Keratinocyte (primary cell): ENCODE results near the gene PAFAH2. TPM values are rescaled to one million over a fixed set of nuclear protein-coding genes. Genes with fewer than 3 reads are reported as not detected.

Experiments
- DNase-seq: peaks from one replicate; pipeline ENCODE4 v3.0.0-alpha.2; 2011; ENCODE audit warnings: low read depth, missing footprints, low spot score
- FAIRE-seq: peaks from 2 replicates; lab custom pipeline; 2011; peaks lifted over from hg19 to GRCh38; lab: Jason Lieb, UNC
- H2AFZ ChIP-seq: 2 replicates; pipeline ENCODE4 v1.6.0; 2012; ENCODE audit warnings: low read length, control low read depth, inconsistent platforms; ENCODE audit not compliant: control insufficient read depth
- H3K27ac ChIP-seq: 2 replicates; pipeline ENCODE4 v1.5.1; 2011; ENCODE audit warnings: low read length; ENCODE audit not compliant: control insufficient read depth, insufficient read depth
- H3K27me3 ChIP-seq: 3 replicates; pipeline ENCODE4 v1.6.0; 2011; ENCODE audit warnings: low read length; ENCODE audit not compliant: control insufficient read depth, insufficient read depth; ENCODE audit errors: extremely low read depth
- H3K36me3 ChIP-seq, 2 experiments: 2 replicates in 1 of 2; 3 replicates in 1 of 2; pipeline ENCODE4 v1.5.1; 2011; ENCODE audit warnings: low read length in 2 of 2, mild to moderate bottlenecking in 1 of 2; ENCODE audit not compliant: control insufficient read depth in 2 of 2, insufficient read depth in 2 of 2; ENCODE audit errors: extremely low read depth in 1 of 2
- H3K4me1 ChIP-seq: 3 replicates; pipeline ENCODE4 v1.5.1; 2011; ENCODE audit warnings: low read length; ENCODE audit not compliant: control insufficient read depth, insufficient read depth; ENCODE audit errors: extremely low read depth
- H3K4me2 ChIP-seq: 3 replicates; pipeline ENCODE4 v1.6.0; 2011; ENCODE audit warnings: low read depth, low read length; ENCODE audit not compliant: control insufficient read depth, insufficient read depth; ENCODE audit errors: extremely low read depth
- H3K4me3 ChIP-seq, 3 experiments: fragments of 200-600 bp in 1 of 3; sonication (generic) in 1 of 3; 2 replicates in 2 of 3; 3 replicates in 1 of 3; pipeline ENCODE4 v1.5.1; 2011 to 2016; ENCODE audit warnings: low read length in 3 of 3, mild to moderate bottlenecking in 3 of 3, control low read depth in 2 of 3, inconsistent platforms in 1 of 3, low read depth in 1 of 3, mixed read lengths in 1 of 3, mixed run types in 1 of 3, moderate library complexity in 1 of 3; ENCODE audit not compliant: control insufficient read depth in 2 of 3, insufficient read depth in 2 of 3; ENCODE audit errors: extremely low read depth in 1 of 3
- H3K79me2 ChIP-seq: 2 replicates; pipeline ENCODE4 v1.6.0; 2012; ENCODE audit warnings: low read length; ENCODE audit not compliant: control insufficient read depth, insufficient read depth
- H3K9ac ChIP-seq: 3 replicates; pipeline ENCODE4 v1.6.0; 2011; ENCODE audit warnings: low read length; ENCODE audit not compliant: control insufficient read depth, insufficient read depth; ENCODE audit errors: extremely low read depth
- H3K9me1 ChIP-seq: 3 replicates; pipeline ENCODE4 v1.6.0; 2011; ENCODE audit warnings: low read length; ENCODE audit not compliant: control insufficient read depth, insufficient read depth; ENCODE audit errors: extremely low read depth
- H3K9me3 ChIP-seq: 2 replicates; pipeline ENCODE4 v1.5.1; 2012; ENCODE audit warnings: low read depth, low read length; ENCODE audit not compliant: control insufficient read depth
- H4K20me1 ChIP-seq: 3 replicates; pipeline ENCODE4 v1.6.0; 2011; ENCODE audit warnings: low read length; ENCODE audit not compliant: control insufficient read depth, insufficient read depth; ENCODE audit errors: extremely low read depth
- CTCF ChIP-seq, 3 experiments: IDR thresholded peaks in 1 of 3; conservative IDR thresholded peaks in 1 of 3; optimal IDR thresholded peaks in 1 of 3; 2 replicates in 2 of 3; 3 replicates in 1 of 3; pipeline versions ENCODE3 to v1.5.1; 2011; ENCODE audit warnings: low read length in 3 of 3, mild to moderate bottlenecking in 3 of 3, moderate library complexity in 2 of 3, control low read depth in 1 of 3, inconsistent platforms in 1 of 3; ENCODE audit not compliant: insufficient read depth in 2 of 3; ENCODE audit errors: extremely low read depth in 1 of 3
- EZH2 ChIP-seq: IDR thresholded peaks from one replicate; pipeline ENCODE4 v1.6.1; 2012; ENCODE audit warnings: inconsistent platforms, mild to moderate bottlenecking, low read length, moderate library complexity
- dilution Hi-C: fragments of 300-500 bp; cut with MboI; formaldehyde crosslinking; loops from one replicate; pipeline ENCODE4 v1.7.0; 2020; ENCODE audit warnings: low sequenced_read_pairs; ENCODE audit not compliant: extremely low pct_ligation_motif_present
- polyA plus RNA-seq, 5 experiments: library from polyadenylated mRNA; depleted of rRNA in 3 of 5; stranded (reverse) in 3 of 5; stranded (forward) in 1 of 5; unstranded in 1 of 5; fragments of >200 nt; gene quantifications; 1 replicate in 1 of 5; 2 replicates in 3 of 5; 3 replicates in 1 of 5; pipeline versions ENCODE4 v1.2.1 to v1.2.3, GENCODE V29; 2011 to 2012; ENCODE audit warnings: missing spikeins in 2 of 5, low read depth in 1 of 5, low replicate concordance in 1 of 5

The PAFAH2 gene
- polyA plus RNA-seq, 1 donor (not counting 4 experiments of a cell fraction or from before 2014, with no cell fraction given) = 15.5 TPM

GRCh38 chr1:26027716-26028489 lies 30.0 kb upstream of the PAFAH2 start:
- Histone ChIP-seq H3K27ac (no peak overlapping the region), H3K9ac (no peak overlapping the region), H3K36me3 (no peaks in the 10 kb centered on the region), H3K79me2 (no peaks in the 10 kb centered on the region), H3K9me3 (no peaks in the 10 kb centered on the region), H3K4me1 (no peaks in the 10 kb centered on the region), H3K27me3 (no peaks in the 10 kb centered on the region), H3K4me3 (no peak overlapping the region), H3K4me2 (no peak overlapping the region), H4K20me1 (no peaks in the 10 kb centered on the region), H3K9me1 (no peaks in the 10 kb centered on the region), H2AFZ (no peak overlapping the region)
- no peak for DNase-seq
- dilution Hi-C loops = no loop called here
- FAIRE-seq = no peak
- TF ChIP-seq CTCF (optimal IDR thresholded peaks at IDR 0.05 in 1 of 3, IDR thresholded peaks at IDR 0.05 in 1 of 3, conservative IDR thresholded peaks at IDR 0.05 in 1 of 3; ENCODE audit: extremely low read depth in 1 of 3, insufficient read depth in 2 of 3, low read length in 3 of 3) (no peak), EZH2 (no peak)

GRCh38 chr1:26025517-26025916 lies 27.7 kb upstream of the PAFAH2 start:
- TF ChIP-seq EZH2 = no peak
- TF ChIP-seq CTCF (optimal IDR thresholded peaks at IDR 0.05 in 1 of 3, IDR thresholded peaks at IDR 0.05 in 1 of 3, conservative IDR thresholded peaks at IDR 0.05 in 1 of 3; ENCODE audit: extremely low read depth in 1 of 3, insufficient read depth in 2 of 3, low read length in 3 of 3) = no peak
- H3K79me2 ChIP-seq = no peaks in the 10 kb centered on the region
- H3K9ac ChIP-seq = no peak overlapping the region
- H3K4me2 ChIP-seq = no peak overlapping the region
- H3K9me1 ChIP-seq = no peaks in the 10 kb centered on the region
- no peak overlapping the region for H3K27ac ChIP-seq
- dilution Hi-C loops = no loop called here
- no peak for FAIRE-seq
- H3K4me1 ChIP-seq = no peaks in the 10 kb centered on the region
- no peak for DNase-seq
- no peaks in the 10 kb centered on the region for H3K27me3 ChIP-seq
- H3K9me3 ChIP-seq = no peaks in the 10 kb centered on the region
- H3K4me3 ChIP-seq = no peak overlapping the region
- H3K36me3 ChIP-seq = no peaks in the 10 kb centered on the region
- no peak overlapping the region for H2AFZ ChIP-seq
- H4K20me1 ChIP-seq = no peaks in the 10 kb centered on the region
